Measurements from ENCODE around the gene KLHDC3.
A peak's percentile ranks its signal among the peaks of the same experiment; 100 is the strongest.
"Not testable (repeated sequence)": the region's sequence is repeated elsewhere in the genome, so short reads cannot be mapped to it uniquely, and the experiment has no call there.

The KLHDC3 gene

GRCh38 chr6:42978839-42979522 is 35.1 kb upstream of the KLHDC3 start, which contains the start of gene PEX6:
PEX6 (minus strand) TSS chr6:42979181; CDS start chr6:42979150, 31 bp downstream.
- H3K36me3 ChIP-seq (ENCODE audit: insufficient read depth, low read length), result peaks cover 2% of the 10 kb centered on the region
- H3K4me3 ChIP-seq (ENCODE audit: low read length), result peak within 1 kb of the TSS; percentile 52
- H3K4me1 ChIP-seq (ENCODE audit: insufficient read depth, low read length), result peaks cover 13% of the 10 kb centered on the region
- no peaks in the 10 kb centered on the region for H3K27me3 ChIP-seq (ENCODE audit: insufficient read depth, low read length)
- peak within 1 kb of the TSS; percentile 2 for H2AFZ ChIP-seq (ENCODE audit: low read depth, low read length)
- H3K9me3 ChIP-seq (ENCODE audit: low read length), result no peaks in the 10 kb centered on the region

- Histone ChIP-seq H2AFZ (ENCODE audit: low read depth, low read length) (peak overlapping the region; percentile 2), H3K36me3 (ENCODE audit: insufficient read depth, low read length) (no peaks in the 10 kb centered on the region), H3K9me3 (ENCODE audit: low read length) (no peaks in the 10 kb centered on the region), H3K4me1 (ENCODE audit: insufficient read depth, low read length) (peaks cover 13% of the 10 kb centered on the region), H3K4me3 (ENCODE audit: low read length) (peak overlapping the region; percentile 52), H3K27me3 (ENCODE audit: insufficient read depth, low read length) (no peaks in the 10 kb centered on the region)
Measured at GRCh38 chr6:42979523-42980177, 34.4 kb upstream of the KLHDC3 start.

- H3K9me3 ChIP-seq (ENCODE audit: low read length), result no peaks in the 10 kb centered on the region
- H3K4me3 ChIP-seq (ENCODE audit: low read length), result no peak overlapping the region
- H3K36me3 ChIP-seq (ENCODE audit: insufficient read depth, low read length), result peaks cover under 1% of the 10 kb centered on the region
- H3K27me3 ChIP-seq (ENCODE audit: insufficient read depth, low read length), result no peaks in the 10 kb centered on the region
- no peak overlapping the region for H2AFZ ChIP-seq (ENCODE audit: low read depth, low read length)
- H3K4me1 ChIP-seq (ENCODE audit: insufficient read depth, low read length), result peaks cover 19% of the 10 kb centered on the region
Measured at GRCh38 chr6:42981836-42982235, 32.2 kb upstream of the KLHDC3 start.

- Histone ChIP-seq H3K4me3 (ENCODE audit: low read length) (peak within 1 kb of the TSS; percentile 67), H3K4me1 (ENCODE audit: insufficient read depth, low read length) (peaks cover 14% of the 10 kb centered on the region)
Measured at GRCh38 chr6:42984001-42984923, 29.8 kb upstream of the KLHDC3 start, which contains the start of gene PPP2R5D. PPP2R5D (plus strand) TSS chr6:42984570; CDS start chr6:42984678, 108 bp downstream.

GRCh38 chr6:42984924-42985475 is 29.0 kb upstream of the KLHDC3 start:
- H2AFZ ChIP-seq (ENCODE audit: low read depth, low read length), result no peak overlapping the region

More at GRCh38 chr6:42984001-42984923, 29.8 kb upstream of the KLHDC3 start, which contains the start of gene PPP2R5D:
- no peaks in the 10 kb centered on the region for H3K27me3 ChIP-seq (ENCODE audit: insufficient read depth, low read length)
- H3K9me3 ChIP-seq (ENCODE audit: low read length), result no peaks in the 10 kb centered on the region
- peak within 1 kb of the TSS; percentile 55 for H2AFZ ChIP-seq (ENCODE audit: low read depth, low read length)
- peaks cover 16% of the 10 kb centered on the region for H3K36me3 ChIP-seq (ENCODE audit: insufficient read depth, low read length)

GRCh38 chr6:42987533-42988451 is 26.3 kb upstream of the KLHDC3 start:
- H3K9me3 ChIP-seq (ENCODE audit: low read length), result no peaks in the 10 kb centered on the region
- no peak overlapping the region for H2AFZ ChIP-seq (ENCODE audit: low read depth, low read length)
- no peaks in the 10 kb centered on the region for H3K27me3 ChIP-seq (ENCODE audit: insufficient read depth, low read length)
- H3K4me3 ChIP-seq (ENCODE audit: low read length), result no peak overlapping the region
- H3K36me3 ChIP-seq (ENCODE audit: insufficient read depth, low read length), result peaks cover 38% of the 10 kb centered on the region
- H3K4me1 ChIP-seq (ENCODE audit: insufficient read depth, low read length), result peaks cover 7% of the 10 kb centered on the region

More at GRCh38 chr6:42984924-42985475, 29.0 kb upstream of the KLHDC3 start:
- H3K4me3 ChIP-seq (ENCODE audit: low read length), result peak overlapping the region; percentile 67
- H3K36me3 ChIP-seq (ENCODE audit: insufficient read depth, low read length), result peaks cover 23% of the 10 kb centered on the region
- H3K27me3 ChIP-seq (ENCODE audit: insufficient read depth, low read length), result no peaks in the 10 kb centered on the region
- H3K4me1 ChIP-seq (ENCODE audit: insufficient read depth, low read length), result peaks cover 7% of the 10 kb centered on the region
- no peaks in the 10 kb centered on the region for H3K9me3 ChIP-seq (ENCODE audit: low read length)

- no peak overlapping the region for H2AFZ ChIP-seq (ENCODE audit: low read depth, low read length)
- H3K4me1 ChIP-seq (ENCODE audit: insufficient read depth, low read length), result peaks cover 7% of the 10 kb centered on the region
- H3K4me3 ChIP-seq (ENCODE audit: low read length), result no peak overlapping the region
- peaks cover 41% of the 10 kb centered on the region for H3K36me3 ChIP-seq (ENCODE audit: insufficient read depth, low read length)
- H3K9me3 ChIP-seq (ENCODE audit: low read length), result no peaks in the 10 kb centered on the region
- no peaks in the 10 kb centered on the region for H3K27me3 ChIP-seq (ENCODE audit: insufficient read depth, low read length)
Measured at GRCh38 chr6:42988486-42989020, 25.5 kb upstream of the KLHDC3 start.

GRCh38 chr6:42989923-42990322 is 24.1 kb upstream of the KLHDC3 start:
- Histone ChIP-seq H3K4me3 (ENCODE audit: low read length) (no peak overlapping the region), H3K4me1 (ENCODE audit: insufficient read depth, low read length) (peaks cover 7% of the 10 kb centered on the region), H3K9me3 (ENCODE audit: low read length) (no peaks in the 10 kb centered on the region), H3K36me3 (ENCODE audit: insufficient read depth, low read length) (peaks cover 43% of the 10 kb centered on the region), H2AFZ (ENCODE audit: low read depth, low read length) (no peak overlapping the region), H3K27me3 (ENCODE audit: insufficient read depth, low read length) (no peaks in the 10 kb centered on the region)

- peaks cover 33% of the 10 kb centered on the region for H3K36me3 ChIP-seq (ENCODE audit: insufficient read depth, low read length)
- H3K9me3 ChIP-seq (ENCODE audit: low read length), result no peaks in the 10 kb centered on the region
- no peak overlapping the region for H3K4me3 ChIP-seq (ENCODE audit: low read length)
- H3K4me1 ChIP-seq (ENCODE audit: insufficient read depth, low read length), result no peaks in the 10 kb centered on the region
- no peak overlapping the region for H2AFZ ChIP-seq (ENCODE audit: low read depth, low read length)
- H3K27me3 ChIP-seq (ENCODE audit: insufficient read depth, low read length), result no peaks in the 10 kb centered on the region
Measured at GRCh38 chr6:42993445-42993844, 20.6 kb upstream of the KLHDC3 start.

GRCh38 chr6:42996513-42996912 is 17.5 kb upstream of the KLHDC3 start:
- Histone ChIP-seq H3K4me1 (ENCODE audit: insufficient read depth, low read length) (no peaks in the 10 kb centered on the region), H3K27me3 (ENCODE audit: insufficient read depth, low read length) (no peaks in the 10 kb centered on the region), H3K4me3 (ENCODE audit: low read length) (no peak overlapping the region), H3K9me3 (ENCODE audit: low read length) (no peaks in the 10 kb centered on the region), H3K36me3 (ENCODE audit: insufficient read depth, low read length) (peaks cover 11% of the 10 kb centered on the region), H2AFZ (ENCODE audit: low read depth, low read length) (no peak overlapping the region)

- not testable (repeated sequence) for H3K9me3 ChIP-seq (ENCODE audit: low read length); H3K4me1 ChIP-seq (ENCODE audit: insufficient read depth, low read length); H2AFZ ChIP-seq (ENCODE audit: low read depth, low read length); H3K4me3 ChIP-seq (ENCODE audit: low read length); H3K27me3 ChIP-seq (ENCODE audit: insufficient read depth, low read length)
- peaks cover 16% of the 10 kb centered on the region for H3K36me3 ChIP-seq (ENCODE audit: insufficient read depth, low read length)
Measured at GRCh38 chr6:42998205-42998604, 15.8 kb upstream of the KLHDC3 start.
